ENCODE results near the gene ROGDI. TPM values are rescaled to one million over a fixed set of nuclear protein-coding genes. Genes with fewer than 3 reads are reported as not detected.

Gene ROGDI
- total and polyA plus RNA-seq, 2 of the 13 experiments (the other 11 are each of a cell fraction or from before 2014, with no cell fraction given), result 19.2 to 42.1 TPM

GRCh38 chr16:4762205-4762604 is 40.2 kb downstream of the ROGDI start:
- BruUV-seq (replicated peaks), result no TSS peak
- POLR2A ChIA-PET, result interaction anchor here (1.1 kb wide), 1 partner anchor 28 kb away, joined by 3 read pairs; the partner anchor contains the start of genes ANKS3 and DNAAF8

More at GRCh38 chr16:4762205-4762604, 40.2 kb downstream of the ROGDI start:
- no peak overlapping the region for H3K9ac ChIP-seq (ENCODE audit: insufficient read depth, low read depth, low read length)
- ATAC-seq (no peak), DNase-seq (ENCODE audit: low spot score) (no peak), FAIRE-seq (no peak)
- intact Hi-C loops (cut with micrococcal nuclease; ENCODE audit: unreplicated experiment) (no loop called here), in situ Hi-C loops (cut with HindIII; ENCODE audit: extremely low pct_ligation_motif_present, low pct_unique_long_range_greater_than_20kb) (no loop called here)
- no peak overlapping the region for H3K4me2 ChIP-seq (ENCODE audit: low read depth, low read length)
- no peaks in the 10 kb centered on the region for H3K9me3 ChIP-seq (ENCODE audit: low read length)
- TF ChIP-seq ZNF761 (CRISPR knock-in tag; conservative IDR thresholded peaks at IDR 0.05), result no peak
- no peak for TF ChIP-seq ZFP62 (CRISPR knock-in tag; IDR thresholded peaks at IDR 0.05)
- peak; percentile 62; the same call in 1 of the 2 replicates for TF ChIP-seq RBFOX2 (IDR thresholded peaks at IDR 0.05; ENCODE audit: low read depth, low read length)
- TF ChIP-seq ZNF383 (CRISPR knock-in tag; IDR thresholded peaks at IDR 0.05; ENCODE audit: borderline replicate concordance), result no peak
- TF ChIP-seq, protein P1, sequence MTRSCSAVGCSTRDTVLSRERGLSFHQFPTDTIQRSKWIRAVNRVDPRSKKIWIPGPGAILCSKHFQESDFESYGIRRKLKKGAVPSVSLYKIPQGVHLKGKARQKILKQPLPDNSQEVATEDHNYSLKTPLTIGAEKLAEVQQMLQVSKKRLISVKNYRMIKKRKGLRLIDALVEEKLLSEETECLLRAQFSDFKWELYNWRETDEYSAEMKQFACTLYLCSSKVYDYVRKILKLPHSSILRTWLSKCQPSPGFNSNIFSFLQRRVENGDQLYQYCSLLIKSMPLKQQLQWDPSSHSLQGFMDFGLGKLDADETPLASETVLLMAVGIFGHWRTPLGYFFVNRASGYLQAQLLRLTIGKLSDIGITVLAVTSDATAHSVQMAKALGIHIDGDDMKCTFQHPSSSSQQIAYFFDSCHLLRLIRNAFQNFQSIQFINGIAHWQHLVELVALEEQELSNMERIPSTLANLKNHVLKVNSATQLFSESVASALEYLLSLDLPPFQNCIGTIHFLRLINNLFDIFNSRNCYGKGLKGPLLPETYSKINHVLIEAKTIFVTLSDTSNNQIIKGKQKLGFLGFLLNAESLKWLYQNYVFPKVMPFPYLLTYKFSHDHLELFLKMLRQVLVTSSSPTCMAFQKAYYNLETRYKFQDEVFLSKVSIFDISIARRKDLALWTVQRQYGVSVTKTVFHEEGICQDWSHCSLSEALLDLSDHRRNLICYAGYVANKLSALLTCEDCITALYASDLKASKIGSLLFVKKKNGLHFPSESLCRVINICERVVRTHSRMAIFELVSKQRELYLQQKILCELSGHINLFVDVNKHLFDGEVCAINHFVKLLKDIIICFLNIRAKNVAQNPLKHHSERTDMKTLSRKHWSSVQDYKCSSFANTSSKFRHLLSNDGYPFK (CRISPR knock-in tag; IDR thresholded peaks at IDR 0.05; ENCODE audit: borderline replicate concordance), result no peak
- TF ChIP-seq TBL1XR1 (IDR thresholded peaks at IDR 0.05; ENCODE audit: borderline replicate concordance, low read length, partially characterized antibody), result no peak
- TF ChIP-seq AGO2 (optimal IDR thresholded peaks at IDR 0.05; ENCODE audit: low read depth, low read length), result peak; percentile 71
- CTCF ChIA-PET (ENCODE audit: low intra/inter-chr PET ratio, low total read pairs), result no interaction called here
- H3K4me1 ChIP-seq (ENCODE audit: insufficient read depth, low read length), result peaks cover 26% of the 10 kb centered on the region
- H3K4me3 ChIP-seq (replicated peaks in 1 of 3; ENCODE audit: insufficient read depth in 1 of 3, low read depth in 2 of 3, low read length in 3 of 3), result no peak overlapping the region
- no peak overlapping the region for H2AFZ ChIP-seq (ENCODE audit: low read length)
- WGBS (ENCODE audit: low lambda C conversion rate), result 96% methylated on average over 9 of the region's 9 CpGs
- no peak overlapping the region for H3K27ac ChIP-seq (ENCODE audit: extremely low read length, insufficient read depth, low read length)
- no peaks in the 10 kb centered on the region for H4K20me1 ChIP-seq (ENCODE audit: insufficient read depth, low read length)
- H3K79me2 ChIP-seq (ENCODE audit: insufficient read depth, low read length), result peaks cover 19% of the 10 kb centered on the region
- peaks cover 23 to 60% of the 10 kb centered on the region in 2 experiments; a peak in 4 of 5 replicates for H3K36me3 ChIP-seq (replicated peaks in 1 of 2; ENCODE audit: control insufficient read depth in 1 of 2, insufficient read depth in 2 of 2, low read length in 2 of 2)
- no peaks in the 10 kb centered on the region for H3K27me3 ChIP-seq (ENCODE audit: control insufficient read depth in 1 of 2, insufficient read depth in 2 of 2, low read length in 2 of 2)
